ENCODE results near the gene CTU1.

Gene CTU1

DNA sequence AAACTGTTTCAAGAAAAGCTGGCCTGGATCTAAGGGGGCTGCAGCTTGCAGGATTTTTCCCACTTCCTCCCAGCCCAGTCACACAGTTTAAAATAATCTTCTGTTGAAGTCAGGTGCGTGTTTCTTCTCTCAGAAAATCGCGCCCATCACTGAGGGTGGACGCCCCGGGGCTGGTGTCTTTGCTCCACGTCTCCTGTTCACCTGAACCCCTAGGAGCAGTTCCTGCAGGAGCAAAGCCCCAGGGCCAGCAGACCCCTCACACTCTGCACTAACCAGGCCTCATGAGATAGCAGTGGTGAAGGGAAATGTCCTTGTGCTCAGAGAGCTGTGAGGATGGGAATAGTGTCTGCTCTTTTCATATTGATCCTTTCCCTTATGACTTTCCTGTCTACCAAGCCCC, 33.0 kb upstream of the CTU1 start:
- Histone ChIP-seq H3K9ac (ENCODE audit: low read depth, low read length) (no peak overlapping the region), H3K9me3 (ENCODE audit: insufficient read depth, low read length, severe bottlenecking) (no peaks in the 10 kb centered on the region), H3K79me2 (ENCODE audit: insufficient read depth, low read length) (no peaks in the 10 kb centered on the region), H3K36me3 (ENCODE audit: insufficient read depth, low read length) (no peaks in the 10 kb centered on the region), H3K4me3 (ENCODE audit: low read depth in 1 of 2, low read length in 2 of 2) (no peak overlapping the region), H3K27ac (ENCODE audit: low read length) (no peak overlapping the region), H3K4me2 (ENCODE audit: insufficient read depth, low read length) (no peak overlapping the region), H3K4me1 (ENCODE audit: insufficient read depth, low read length) (no peaks in the 10 kb centered on the region), H2AFZ (ENCODE audit: low read depth, low read length) (no peak overlapping the region), H4K20me1 (ENCODE audit: insufficient read depth, low read length) (no peaks in the 10 kb centered on the region; the same call in 1 of the 2 replicates), H3K27me3 (ENCODE audit: insufficient read depth, low read length, poor library complexity) (peaks cover 8% of the 10 kb centered on the region)
- DNase-seq (no peak), ATAC-seq (ENCODE audit: insufficient read depth, low read depth) (no peak)
- TF ChIP-seq, protein P1, sequence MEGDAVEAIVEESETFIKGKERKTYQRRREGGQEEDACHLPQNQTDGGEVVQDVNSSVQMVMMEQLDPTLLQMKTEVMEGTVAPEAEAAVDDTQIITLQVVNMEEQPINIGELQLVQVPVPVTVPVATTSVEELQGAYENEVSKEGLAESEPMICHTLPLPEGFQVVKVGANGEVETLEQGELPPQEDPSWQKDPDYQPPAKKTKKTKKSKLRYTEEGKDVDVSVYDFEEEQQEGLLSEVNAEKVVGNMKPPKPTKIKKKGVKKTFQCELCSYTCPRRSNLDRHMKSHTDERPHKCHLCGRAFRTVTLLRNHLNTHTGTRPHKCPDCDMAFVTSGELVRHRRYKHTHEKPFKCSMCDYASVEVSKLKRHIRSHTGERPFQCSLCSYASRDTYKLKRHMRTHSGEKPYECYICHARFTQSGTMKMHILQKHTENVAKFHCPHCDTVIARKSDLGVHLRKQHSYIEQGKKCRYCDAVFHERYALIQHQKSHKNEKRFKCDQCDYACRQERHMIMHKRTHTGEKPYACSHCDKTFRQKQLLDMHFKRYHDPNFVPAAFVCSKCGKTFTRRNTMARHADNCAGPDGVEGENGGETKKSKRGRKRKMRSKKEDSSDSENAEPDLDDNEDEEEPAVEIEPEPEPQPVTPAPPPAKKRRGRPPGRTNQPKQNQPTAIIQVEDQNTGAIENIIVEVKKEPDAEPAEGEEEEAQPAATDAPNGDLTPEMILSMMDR (IDR thresholded peaks at IDR 0.05; ENCODE audit: borderline replicate concordance, extremely low read depth, low read length, poor library complexity, severe bottlenecking), result no peak
- no peak for TF ChIP-seq EZH2 (IDR thresholded peaks at IDR 0.05; ENCODE audit: borderline replicate concordance, low read depth, low read length, severe bottlenecking)

DNA sequence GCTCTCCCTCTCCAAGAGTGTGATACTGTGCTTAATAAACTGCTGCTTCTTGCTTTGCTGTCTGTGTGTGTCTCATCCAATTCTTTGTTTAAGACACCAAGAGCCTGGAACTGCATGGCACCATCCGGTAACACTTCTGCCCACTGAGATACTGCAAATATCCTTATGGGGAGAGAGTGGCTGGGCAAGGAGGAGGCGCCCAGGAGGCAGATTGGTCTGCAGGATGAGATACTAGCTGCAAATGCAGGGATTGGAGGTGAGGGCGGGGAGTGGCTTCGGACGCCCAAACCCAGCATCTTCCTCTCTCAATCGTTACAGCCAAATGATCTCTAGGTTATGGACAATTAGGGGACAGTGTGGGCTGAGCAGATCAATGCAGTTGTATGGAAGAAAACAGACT, 32.2 kb upstream of the CTU1 start:
- Histone ChIP-seq H3K4me1 (ENCODE audit: insufficient read depth, low read length) (no peaks in the 10 kb centered on the region), H3K4me3 (ENCODE audit: low read depth in 1 of 2, low read length in 2 of 2) (no peak overlapping the region), H4K20me1 (ENCODE audit: insufficient read depth, low read length) (no peaks in the 10 kb centered on the region; the same call in 1 of the 2 replicates), H3K9me3 (ENCODE audit: insufficient read depth, low read length, severe bottlenecking) (no peaks in the 10 kb centered on the region), H3K4me2 (ENCODE audit: insufficient read depth, low read length) (no peak overlapping the region), H3K79me2 (ENCODE audit: insufficient read depth, low read length) (no peaks in the 10 kb centered on the region), H3K27ac (ENCODE audit: low read length) (no peak overlapping the region), H3K27me3 (ENCODE audit: insufficient read depth, low read length, poor library complexity) (peaks cover 8% of the 10 kb centered on the region), H2AFZ (ENCODE audit: low read depth, low read length) (no peak overlapping the region), H3K36me3 (ENCODE audit: insufficient read depth, low read length) (no peaks in the 10 kb centered on the region), H3K9ac (ENCODE audit: low read depth, low read length) (no peak overlapping the region)
- no peak for ATAC-seq (ENCODE audit: insufficient read depth, low read depth)
- no peak for TF ChIP-seq EZH2 (IDR thresholded peaks at IDR 0.05; ENCODE audit: borderline replicate concordance, low read depth, low read length, severe bottlenecking)
- TF ChIP-seq, protein P1 (IDR thresholded peaks at IDR 0.05; ENCODE audit: borderline replicate concordance, extremely low read depth, low read length, poor library complexity, severe bottlenecking), result no peak
- no peak for DNase-seq

DNA sequence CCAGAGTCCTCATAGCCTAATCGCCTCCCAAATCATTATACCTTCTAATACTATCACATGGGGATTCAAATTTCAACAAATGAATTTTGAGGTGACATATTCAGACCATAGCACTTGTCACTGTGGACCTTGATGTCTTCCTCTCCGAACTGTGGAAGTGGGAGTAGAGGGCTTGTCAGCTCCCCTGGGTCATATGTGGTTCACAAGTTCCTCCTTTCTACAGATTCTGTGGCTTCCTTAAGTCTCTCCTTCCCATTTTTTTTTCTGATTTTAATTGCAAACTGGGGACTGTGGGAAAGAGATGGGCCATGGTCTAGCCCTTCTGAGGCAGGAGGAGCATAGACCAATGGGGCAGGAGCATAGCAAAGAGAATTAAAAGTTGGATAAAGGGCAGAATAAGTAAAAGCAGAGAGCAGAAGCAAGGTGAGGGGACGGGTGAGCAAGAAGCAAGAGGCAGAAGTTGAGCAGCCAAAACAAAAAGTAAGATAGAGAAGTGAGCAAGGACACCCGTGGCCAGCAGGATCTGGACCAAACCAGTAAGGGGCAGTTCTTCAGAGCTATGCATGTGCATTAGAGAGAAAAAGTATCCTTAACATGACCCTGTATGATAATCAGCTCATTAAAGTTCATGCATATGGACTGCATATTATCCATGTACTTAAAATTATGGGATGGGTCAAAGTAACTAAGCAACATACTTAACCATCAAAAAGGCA, 31.2 kb upstream of the CTU1 start:
- no peaks in the 10 kb centered on the region; the same call in 1 of the 2 replicates for H4K20me1 ChIP-seq (ENCODE audit: insufficient read depth, low read length)
- no peak overlapping the region for H3K27ac ChIP-seq (ENCODE audit: low read length)
- no peaks in the 10 kb centered on the region for H3K4me1 ChIP-seq (ENCODE audit: insufficient read depth, low read length)
- H3K4me2 ChIP-seq (ENCODE audit: insufficient read depth, low read length), result no peak overlapping the region
- H3K9me3 ChIP-seq (ENCODE audit: insufficient read depth, low read length, severe bottlenecking), result peaks cover 2% of the 10 kb centered on the region
- no peak for TF ChIP-seq EZH2 (IDR thresholded peaks at IDR 0.05; ENCODE audit: borderline replicate concordance, low read depth, low read length, severe bottlenecking)
- TF ChIP-seq, protein P1 (IDR thresholded peaks at IDR 0.05; ENCODE audit: borderline replicate concordance, extremely low read depth, low read length, poor library complexity, severe bottlenecking), result no peak
- H3K27me3 ChIP-seq (ENCODE audit: insufficient read depth, low read length, poor library complexity), result peaks cover 8% of the 10 kb centered on the region
- no peak overlapping the region for H2AFZ ChIP-seq (ENCODE audit: low read depth, low read length)
- no peaks in the 10 kb centered on the region for H3K79me2 ChIP-seq (ENCODE audit: insufficient read depth, low read length)
- no peak overlapping the region for H3K9ac ChIP-seq (ENCODE audit: low read depth, low read length)
- no peaks in the 10 kb centered on the region for H3K36me3 ChIP-seq (ENCODE audit: insufficient read depth, low read length)
- DNase-seq (no peak), ATAC-seq (ENCODE audit: insufficient read depth, low read depth) (no peak)
- H3K4me3 ChIP-seq (ENCODE audit: low read depth in 1 of 2, low read length in 2 of 2), result no peak overlapping the region
